ENCODE measurements around the gene VCX2. TPM values are rescaled to one million over a fixed set of nuclear protein-coding genes. Genes with fewer than 3 reads are reported as not detected.
"Not testable (repeated sequence)": the region's sequence is repeated elsewhere in the genome, so short reads cannot be mapped to it uniquely, and the experiment has no call there.

VCX2 gene
- polyA plus RNA-seq, 1 donor = not detected

DNA sequence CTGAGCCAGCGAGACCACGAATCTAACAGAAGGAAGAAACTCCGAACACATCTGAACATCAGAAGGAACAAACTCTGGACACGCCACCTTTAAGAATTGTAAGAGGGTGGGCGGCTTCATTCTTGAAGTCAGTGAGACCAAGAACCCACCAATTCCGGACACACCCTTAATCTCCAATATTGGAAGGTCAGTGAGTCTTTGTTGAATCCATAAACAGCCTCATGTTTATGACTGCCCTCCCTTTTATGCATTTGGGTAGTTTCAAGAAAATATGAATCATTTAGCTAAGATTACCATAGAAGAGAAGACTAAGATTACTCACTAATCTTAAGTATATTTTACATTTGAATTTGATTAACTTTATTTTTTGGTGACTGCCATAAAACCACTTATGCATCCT lies 48.5 kb downstream of the VCX2 start:
- DNase-seq (ENCODE audit: low read depth) = no peak

DNA sequence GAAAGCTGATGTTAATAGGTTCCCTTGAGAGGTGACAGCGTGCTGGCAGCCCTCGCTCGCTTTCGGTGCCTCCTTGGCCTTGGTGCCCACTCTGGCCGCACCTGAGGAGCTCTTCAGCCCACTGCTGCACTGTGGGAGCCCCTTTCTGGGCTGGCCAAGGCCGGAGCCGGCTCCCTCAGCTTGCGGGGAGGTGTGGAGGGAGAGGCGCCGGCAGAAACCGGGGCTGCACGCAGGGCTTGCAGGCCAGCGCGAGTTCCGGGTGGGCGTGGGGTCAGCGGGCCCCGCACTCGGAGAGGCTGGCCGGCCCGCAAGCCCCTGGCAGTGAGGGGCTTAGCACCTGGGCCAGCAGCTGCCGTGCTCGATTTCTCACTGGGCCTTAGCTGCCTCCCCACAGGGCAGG lies 49.7 kb downstream of the VCX2 start:
- DNase-seq (ENCODE audit: low read depth) = not testable (repeated sequence)

Other genes starting within 250 kb of the VCX2 start
- 11.7 TPM for gene PNPLA4, start 243.9 kb downstream of the VCX2 start, polyA plus RNA-seq (ENCODE audit: insufficient read length)

All from forelimb muscle (tissue), 1 donor.